ENCODE data around the gene SSTR4. TPM values are rescaled to one million over a fixed set of nuclear protein-coding genes. Genes with fewer than 3 reads are reported as not detected.

Gene SSTR4
- total RNA-seq, 1 experiment from 2014 or later, result not detected

DNA sequence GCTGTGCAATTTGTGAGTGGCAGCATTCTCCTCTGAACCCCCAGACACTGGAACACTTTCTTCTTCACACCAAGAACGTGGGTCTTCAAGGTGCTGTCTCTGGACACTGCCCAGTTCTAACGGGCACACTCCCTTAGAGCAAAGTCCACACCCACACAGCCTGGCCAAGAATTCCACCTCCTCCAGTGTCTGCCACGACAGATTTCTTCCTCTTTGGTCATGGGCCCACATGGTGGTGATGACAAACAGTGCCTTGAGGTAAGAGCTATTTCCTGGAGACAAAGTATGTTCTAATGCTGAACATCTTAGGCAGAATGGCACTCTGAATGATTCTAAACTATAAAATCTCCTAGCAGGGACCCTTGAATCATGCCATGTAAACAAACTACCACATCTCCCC is 25.5 kb upstream of the SSTR4 start:
- H3K36me3 Mint-ChIP-seq, result no peaks in the 10 kb centered on the region
- ATAC-seq (no peak), DNase-seq (ENCODE audit: low spot score) (no peak)
- TF ChIP-seq CREB1 (CRISPR knock-in tag; IDR thresholded peaks at IDR 0.05) (no peak), NR2C2 (CRISPR knock-in tag; IDR thresholded peaks at IDR 0.05) (no peak), ZNF416 (CRISPR knock-in tag; IDR thresholded peaks at IDR 0.05) (no peak), NR3C1 (CRISPR knock-in tag; conservative IDR thresholded peaks at IDR 0.05; ENCODE audit: low read depth) (no peak), ETV6 (CRISPR knock-in tag; IDR thresholded peaks at IDR 0.05) (no peak)
- TF ChIP-seq, protein P1, sequence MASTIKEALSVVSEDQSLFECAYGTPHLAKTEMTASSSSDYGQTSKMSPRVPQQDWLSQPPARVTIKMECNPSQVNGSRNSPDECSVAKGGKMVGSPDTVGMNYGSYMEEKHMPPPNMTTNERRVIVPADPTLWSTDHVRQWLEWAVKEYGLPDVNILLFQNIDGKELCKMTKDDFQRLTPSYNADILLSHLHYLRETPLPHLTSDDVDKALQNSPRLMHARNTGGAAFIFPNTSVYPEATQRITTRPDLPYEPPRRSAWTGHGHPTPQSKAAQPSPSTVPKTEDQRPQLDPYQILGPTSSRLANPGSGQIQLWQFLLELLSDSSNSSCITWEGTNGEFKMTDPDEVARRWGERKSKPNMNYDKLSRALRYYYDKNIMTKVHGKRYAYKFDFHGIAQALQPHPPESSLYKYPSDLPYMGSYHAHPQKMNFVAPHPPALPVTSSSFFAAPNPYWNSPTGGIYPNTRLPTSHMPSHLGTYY (CRISPR knock-in tag; IDR thresholded peaks at IDR 0.05), result no peak
- TF ChIP-seq, protein P2, sequence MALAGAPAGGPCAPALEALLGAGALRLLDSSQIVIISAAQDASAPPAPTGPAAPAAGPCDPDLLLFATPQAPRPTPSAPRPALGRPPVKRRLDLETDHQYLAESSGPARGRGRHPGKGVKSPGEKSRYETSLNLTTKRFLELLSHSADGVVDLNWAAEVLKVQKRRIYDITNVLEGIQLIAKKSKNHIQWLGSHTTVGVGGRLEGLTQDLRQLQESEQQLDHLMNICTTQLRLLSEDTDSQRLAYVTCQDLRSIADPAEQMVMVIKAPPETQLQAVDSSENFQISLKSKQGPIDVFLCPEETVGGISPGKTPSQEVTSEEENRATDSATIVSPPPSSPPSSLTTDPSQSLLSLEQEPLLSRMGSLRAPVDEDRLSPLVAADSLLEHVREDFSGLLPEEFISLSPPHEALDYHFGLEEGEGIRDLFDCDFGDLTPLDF (CRISPR knock-in tag; IDR thresholded peaks at IDR 0.05), result no peak
- H3K27me3 Mint-ChIP-seq (ENCODE audit: low read depth), result no peaks in the 10 kb centered on the region; the same call in 1 of the 2 replicates
- no peak overlapping the region for H3K4me3 Mint-ChIP-seq
- H3K27ac Mint-ChIP-seq, result no peak overlapping the region
- CTCF ChIA-PET, result interaction anchor here (1.4 kb wide), 1 partner anchor 35 kb away, joined by 4 read pairs; no protein-coding TSS in a partner anchor
- no peaks in the 10 kb centered on the region for H3K9me3 Mint-ChIP-seq
- H3K4me1 Mint-ChIP-seq, result peaks cover 9% of the 10 kb centered on the region
- POLR2A ChIA-PET, result no interaction called here

DNA sequence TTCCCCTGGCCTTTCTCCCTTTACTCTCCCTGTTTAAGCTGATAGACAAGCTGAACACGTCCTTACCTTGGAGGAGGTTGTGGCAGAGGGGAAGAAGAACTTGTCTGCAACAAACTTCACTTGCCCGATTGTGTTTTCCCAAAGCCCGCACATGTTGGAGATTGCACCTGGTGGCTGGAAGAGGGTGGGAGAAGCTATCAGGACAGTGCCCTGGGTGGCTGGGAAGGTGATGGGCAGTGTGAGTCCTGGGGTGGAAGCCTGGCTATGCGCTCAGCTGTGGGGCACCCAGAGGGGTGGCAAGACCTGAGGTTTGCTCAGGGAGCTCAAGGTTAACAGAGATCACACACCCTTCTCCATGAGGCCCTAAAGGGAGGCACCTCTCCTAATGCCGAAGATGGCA is 25.0 kb upstream of the SSTR4 start:
- Mint-ChIP-seq H3K9me3 (0 out of 2 replicates have a peak, but pooled peaks cover 3% of the 10 kb centered on the region), H3K27ac (no peak overlapping the region), H3K36me3 (no peaks in the 10 kb centered on the region), H3K4me3 (no peak overlapping the region), H3K4me1 (peaks cover 9% of the 10 kb centered on the region), H3K27me3 (ENCODE audit: low read depth) (no peaks in the 10 kb centered on the region; the same call in 1 of the 2 replicates)
- POLR2A ChIA-PET, result no interaction called here
- CTCF ChIA-PET, result interaction anchor here (1.4 kb wide), 1 partner anchor 35 kb away, joined by 4 read pairs; no protein-coding TSS in a partner anchor
- ATAC-seq, result no peak
- DNase-seq (ENCODE audit: low spot score), result no peak
- TF ChIP-seq, protein P3, sequence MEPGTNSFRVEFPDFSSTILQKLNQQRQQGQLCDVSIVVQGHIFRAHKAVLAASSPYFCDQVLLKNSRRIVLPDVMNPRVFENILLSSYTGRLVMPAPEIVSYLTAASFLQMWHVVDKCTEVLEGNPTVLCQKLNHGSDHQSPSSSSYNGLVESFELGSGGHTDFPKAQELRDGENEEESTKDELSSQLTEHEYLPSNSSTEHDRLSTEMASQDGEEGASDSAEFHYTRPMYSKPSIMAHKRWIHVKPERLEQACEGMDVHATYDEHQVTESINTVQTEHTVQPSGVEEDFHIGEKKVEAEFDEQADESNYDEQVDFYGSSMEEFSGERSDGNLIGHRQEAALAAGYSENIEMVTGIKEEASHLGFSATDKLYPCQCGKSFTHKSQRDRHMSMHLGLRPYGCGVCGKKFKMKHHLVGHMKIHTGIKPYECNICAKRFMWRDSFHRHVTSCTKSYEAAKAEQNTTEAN (CRISPR knock-in tag; IDR thresholded peaks at IDR 0.05), result no peak
- TF ChIP-seq, protein P4, sequence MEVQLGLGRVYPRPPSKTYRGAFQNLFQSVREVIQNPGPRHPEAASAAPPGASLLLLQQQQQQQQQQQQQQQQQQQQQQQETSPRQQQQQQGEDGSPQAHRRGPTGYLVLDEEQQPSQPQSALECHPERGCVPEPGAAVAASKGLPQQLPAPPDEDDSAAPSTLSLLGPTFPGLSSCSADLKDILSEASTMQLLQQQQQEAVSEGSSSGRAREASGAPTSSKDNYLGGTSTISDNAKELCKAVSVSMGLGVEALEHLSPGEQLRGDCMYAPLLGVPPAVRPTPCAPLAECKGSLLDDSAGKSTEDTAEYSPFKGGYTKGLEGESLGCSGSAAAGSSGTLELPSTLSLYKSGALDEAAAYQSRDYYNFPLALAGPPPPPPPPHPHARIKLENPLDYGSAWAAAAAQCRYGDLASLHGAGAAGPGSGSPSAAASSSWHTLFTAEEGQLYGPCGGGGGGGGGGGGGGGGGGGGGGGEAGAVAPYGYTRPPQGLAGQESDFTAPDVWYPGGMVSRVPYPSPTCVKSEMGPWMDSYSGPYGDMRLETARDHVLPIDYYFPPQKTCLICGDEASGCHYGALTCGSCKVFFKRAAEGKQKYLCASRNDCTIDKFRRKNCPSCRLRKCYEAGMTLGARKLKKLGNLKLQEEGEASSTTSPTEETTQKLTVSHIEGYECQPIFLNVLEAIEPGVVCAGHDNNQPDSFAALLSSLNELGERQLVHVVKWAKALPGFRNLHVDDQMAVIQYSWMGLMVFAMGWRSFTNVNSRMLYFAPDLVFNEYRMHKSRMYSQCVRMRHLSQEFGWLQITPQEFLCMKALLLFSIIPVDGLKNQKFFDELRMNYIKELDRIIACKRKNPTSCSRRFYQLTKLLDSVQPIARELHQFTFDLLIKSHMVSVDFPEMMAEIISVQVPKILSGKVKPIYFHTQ (CRISPR knock-in tag; IDR thresholded peaks at IDR 0.05), result no peak
- TF ChIP-seq ZNF219 (CRISPR knock-in tag; IDR thresholded peaks at IDR 0.05; ENCODE audit: borderline replicate concordance), result no peak
- TF ChIP-seq CBFB (CRISPR knock-in tag; IDR thresholded peaks at IDR 0.05; ENCODE audit: low read depth), result no peak
- TF ChIP-seq, protein P5, sequence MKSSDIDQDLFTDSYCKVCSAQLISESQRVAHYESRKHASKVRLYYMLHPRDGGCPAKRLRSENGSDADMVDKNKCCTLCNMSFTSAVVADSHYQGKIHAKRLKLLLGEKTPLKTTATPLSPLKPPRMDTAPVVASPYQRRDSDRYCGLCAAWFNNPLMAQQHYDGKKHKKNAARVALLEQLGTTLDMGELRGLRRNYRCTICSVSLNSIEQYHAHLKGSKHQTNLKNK (CRISPR knock-in tag; IDR thresholded peaks at IDR 0.05), result no peak
- TF ChIP-seq ZNF396 (CRISPR knock-in tag; IDR thresholded peaks at IDR 0.05; ENCODE audit: borderline replicate concordance), result no peak
- no peak for TF ChIP-seq FOXP1 (CRISPR knock-in tag; IDR thresholded peaks at IDR 0.05; ENCODE audit: borderline replicate concordance)
- TF ChIP-seq EMX1 (CRISPR knock-in tag; IDR thresholded peaks at IDR 0.05), result no peak
- TF ChIP-seq, protein P6, sequence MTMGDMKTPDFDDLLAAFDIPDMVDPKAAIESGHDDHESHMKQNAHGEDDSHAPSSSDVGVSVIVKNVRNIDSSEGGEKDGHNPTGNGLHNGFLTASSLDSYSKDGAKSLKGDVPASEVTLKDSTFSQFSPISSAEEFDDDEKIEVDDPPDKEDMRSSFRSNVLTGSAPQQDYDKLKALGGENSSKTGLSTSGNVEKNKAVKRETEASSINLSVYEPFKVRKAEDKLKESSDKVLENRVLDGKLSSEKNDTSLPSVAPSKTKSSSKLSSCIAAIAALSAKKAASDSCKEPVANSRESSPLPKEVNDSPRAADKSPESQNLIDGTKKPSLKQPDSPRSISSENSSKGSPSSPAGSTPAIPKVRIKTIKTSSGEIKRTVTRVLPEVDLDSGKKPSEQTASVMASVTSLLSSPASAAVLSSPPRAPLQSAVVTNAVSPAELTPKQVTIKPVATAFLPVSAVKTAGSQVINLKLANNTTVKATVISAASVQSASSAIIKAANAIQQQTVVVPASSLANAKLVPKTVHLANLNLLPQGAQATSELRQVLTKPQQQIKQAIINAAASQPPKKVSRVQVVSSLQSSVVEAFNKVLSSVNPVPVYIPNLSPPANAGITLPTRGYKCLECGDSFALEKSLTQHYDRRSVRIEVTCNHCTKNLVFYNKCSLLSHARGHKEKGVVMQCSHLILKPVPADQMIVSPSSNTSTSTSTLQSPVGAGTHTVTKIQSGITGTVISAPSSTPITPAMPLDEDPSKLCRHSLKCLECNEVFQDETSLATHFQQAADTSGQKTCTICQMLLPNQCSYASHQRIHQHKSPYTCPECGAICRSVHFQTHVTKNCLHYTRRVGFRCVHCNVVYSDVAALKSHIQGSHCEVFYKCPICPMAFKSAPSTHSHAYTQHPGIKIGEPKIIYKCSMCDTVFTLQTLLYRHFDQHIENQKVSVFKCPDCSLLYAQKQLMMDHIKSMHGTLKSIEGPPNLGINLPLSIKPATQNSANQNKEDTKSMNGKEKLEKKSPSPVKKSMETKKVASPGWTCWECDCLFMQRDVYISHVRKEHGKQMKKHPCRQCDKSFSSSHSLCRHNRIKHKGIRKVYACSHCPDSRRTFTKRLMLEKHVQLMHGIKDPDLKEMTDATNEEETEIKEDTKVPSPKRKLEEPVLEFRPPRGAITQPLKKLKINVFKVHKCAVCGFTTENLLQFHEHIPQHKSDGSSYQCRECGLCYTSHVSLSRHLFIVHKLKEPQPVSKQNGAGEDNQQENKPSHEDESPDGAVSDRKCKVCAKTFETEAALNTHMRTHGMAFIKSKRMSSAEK (CRISPR knock-in tag; IDR thresholded peaks at IDR 0.05; ENCODE audit: borderline replicate concordance), result no peak
- TF ChIP-seq NFATC4 (CRISPR knock-in tag; IDR thresholded peaks at IDR 0.05), result no peak
- TF ChIP-seq, protein P7, sequence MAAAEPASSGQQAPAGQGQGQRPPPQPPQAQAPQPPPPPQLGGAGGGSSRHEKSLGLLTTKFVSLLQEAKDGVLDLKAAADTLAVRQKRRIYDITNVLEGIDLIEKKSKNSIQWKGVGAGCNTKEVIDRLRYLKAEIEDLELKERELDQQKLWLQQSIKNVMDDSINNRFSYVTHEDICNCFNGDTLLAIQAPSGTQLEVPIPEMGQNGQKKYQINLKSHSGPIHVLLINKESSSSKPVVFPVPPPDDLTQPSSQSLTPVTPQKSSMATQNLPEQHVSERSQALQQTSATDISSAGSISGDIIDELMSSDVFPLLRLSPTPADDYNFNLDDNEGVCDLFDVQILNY (CRISPR knock-in tag; IDR thresholded peaks at IDR 0.05), result no peak
- TF ChIP-seq HMGA2 (CRISPR knock-in tag; IDR thresholded peaks at IDR 0.05), result no peak
- TF ChIP-seq, protein P2 (CRISPR knock-in tag; IDR thresholded peaks at IDR 0.05), result no peak

Measured in WTC11 (cell line).